Fibroblast of villous mesenchyme (primary cell): ENCODE data around the gene ANAPC15. TPM values are rescaled to one million over a fixed set of nuclear protein-coding genes. Genes with fewer than 3 reads are reported as not detected.

Experiments used
- DNase-seq: peaks from one replicate; pipeline ENCODE4 v3.0.0-alpha.2; 2010; ENCODE audit warnings: low read depth
- H3K4me3 ChIP-seq: 2 replicates; pipeline ENCODE4 v1.5.1; 2011; ENCODE audit warnings: low read depth, mild to moderate bottlenecking, low read length
- CTCF ChIP-seq: IDR thresholded peaks from 2 replicates; pipeline ENCODE4 v1.5.1; 2012; ENCODE audit warnings: low read depth, mild to moderate bottlenecking, low read length; ENCODE audit not compliant: insufficient read depth
- total RNA-seq: library from RNA; depleted of rRNA; stranded (reverse); fragments of >200 nt; gene quantifications from 2 replicates; pipeline ENCODE4 v1.2.3, GENCODE V29; 2012

ANAPC15 gene
- total RNA-seq, 1 donor = 32.8 TPM

- TF ChIP-seq CTCF = no peak
- DNase-seq = no peak
- no peak overlapping the region for H3K4me3 ChIP-seq
Observed at GRCh38 chr11:72070491-72070890, 42.0 kb downstream of the ANAPC15 start.

GRCh38 chr11:72069787-72070251, 42.7 kb downstream of the ANAPC15 start:
- H3K4me3 ChIP-seq = peak overlapping the region; percentile 37
- peak; percentile 88 for DNase-seq
- TF ChIP-seq CTCF = no peak

GRCh38 chr11:72069200-72069599, 43.3 kb downstream of the ANAPC15 start:
- no peak for TF ChIP-seq CTCF
- peak; percentile 76 for DNase-seq
- peak overlapping the region; percentile 37 for H3K4me3 ChIP-seq

GRCh38 chr11:72067676-72068075, 44.8 kb downstream of the ANAPC15 start:
- TF ChIP-seq CTCF = no peak
- H3K4me3 ChIP-seq = no peak overlapping the region
- DNase-seq = no peak

- no peak overlapping the region for H3K4me3 ChIP-seq
- DNase-seq = no peak
- TF ChIP-seq CTCF = no peak
Observed at GRCh38 chr11:72067266-72067665, 45.2 kb downstream of the ANAPC15 start.

GRCh38 chr11:72066855-72067254, 45.6 kb downstream of the ANAPC15 start:
- no peak for TF ChIP-seq CTCF
- H3K4me3 ChIP-seq = no peak overlapping the region
- DNase-seq = no peak

GRCh38 chr11:72061739-72062396, 50.6 kb downstream of the ANAPC15 start:
- DNase-seq = no peak

More at GRCh38 chr11:72061739-72062396, 50.6 kb downstream of the ANAPC15 start:
- TF ChIP-seq CTCF = no peak
- no peak overlapping the region for H3K4me3 ChIP-seq
